Chondrocyte (in vitro differentiated cells): Measurements from ENCODE around the gene LY6G5B. TPM values are rescaled to one million over a fixed set of nuclear protein-coding genes. Genes with fewer than 3 reads are reported as not detected.

Experiments used
- DNase-seq: peaks from one replicate; pipeline ENCODE4 v3.0.0; 2021; ENCODE audit warnings: mixed read lengths, low spot score
- H3K27ac Mint-ChIP-seq: one replicate; pipeline ENCODE4 v1.8.0; 2021; ENCODE audit warnings: mild to moderate bottlenecking, moderate library complexity, mixed read lengths; ENCODE audit not compliant: unreplicated experiment
- H3K27me3 Mint-ChIP-seq: 2 replicates; pipeline ENCODE4 v1.8.0; 2021; ENCODE audit warnings: low read depth, mixed read lengths
- H3K36me3 Mint-ChIP-seq: 2 replicates; pipeline ENCODE4 v1.8.0; 2021; ENCODE audit warnings: low read depth, mixed read lengths
- H3K4me1 Mint-ChIP-seq: 2 replicates; pipeline ENCODE4 v1.8.0; 2021; ENCODE audit warnings: low read depth, mild to moderate bottlenecking, mixed read lengths
- H3K4me3 Mint-ChIP-seq: one replicate; pipeline ENCODE4 v1.8.0; 2021; ENCODE audit warnings: mild to moderate bottlenecking, moderate library complexity, mixed read lengths; ENCODE audit not compliant: unreplicated experiment
- H3K9me3 Mint-ChIP-seq: 2 replicates; pipeline ENCODE4 v1.8.0; 2021; ENCODE audit warnings: low read depth, mixed read lengths
- total RNA-seq: library from RNA; stranded (reverse); gene quantifications from 3 replicates; pipeline ENCODE4 v1.2.1, GENCODE V29; 2021
- TF ChIP-seq, protein P1 (sequence below): fragments of 200-600 bp; sonication (generic); IDR thresholded peaks from 2 replicates; pipeline ENCODE4 v1.5.0; 2021; ENCODE audit warnings: antibody characterized with exemption, mild to moderate bottlenecking, moderate library complexity

LY6G5B gene
- total RNA-seq, 1 donor from 2014 or later, result 10.2 TPM

DNA sequence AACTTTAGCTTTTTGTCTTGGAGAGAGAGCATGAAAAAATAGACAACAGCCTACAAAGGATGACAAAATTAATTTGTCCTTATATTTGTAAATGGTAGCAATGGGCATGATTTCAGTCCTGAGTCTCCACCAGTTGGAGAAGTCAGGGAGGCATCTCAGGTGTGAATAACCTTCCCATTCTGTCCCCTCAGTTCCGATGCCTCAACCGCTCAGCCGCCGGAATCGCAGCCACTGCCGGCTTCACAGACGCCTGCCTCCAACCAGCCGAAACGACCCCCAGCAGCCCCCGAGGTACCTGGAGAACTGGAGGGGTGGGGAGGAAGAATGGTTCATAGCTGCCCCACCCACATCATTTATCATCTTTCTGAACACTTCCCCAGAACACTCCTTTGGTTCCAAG, 45.7 kb upstream of the LY6G5B start:
- peaks cover 39% of the 10 kb centered on the region for H3K36me3 Mint-ChIP-seq
- no peak overlapping the region for H3K27ac Mint-ChIP-seq
- DNase-seq, result no peak
- no peaks in the 10 kb centered on the region for H3K9me3 Mint-ChIP-seq
- TF ChIP-seq, protein P1, sequence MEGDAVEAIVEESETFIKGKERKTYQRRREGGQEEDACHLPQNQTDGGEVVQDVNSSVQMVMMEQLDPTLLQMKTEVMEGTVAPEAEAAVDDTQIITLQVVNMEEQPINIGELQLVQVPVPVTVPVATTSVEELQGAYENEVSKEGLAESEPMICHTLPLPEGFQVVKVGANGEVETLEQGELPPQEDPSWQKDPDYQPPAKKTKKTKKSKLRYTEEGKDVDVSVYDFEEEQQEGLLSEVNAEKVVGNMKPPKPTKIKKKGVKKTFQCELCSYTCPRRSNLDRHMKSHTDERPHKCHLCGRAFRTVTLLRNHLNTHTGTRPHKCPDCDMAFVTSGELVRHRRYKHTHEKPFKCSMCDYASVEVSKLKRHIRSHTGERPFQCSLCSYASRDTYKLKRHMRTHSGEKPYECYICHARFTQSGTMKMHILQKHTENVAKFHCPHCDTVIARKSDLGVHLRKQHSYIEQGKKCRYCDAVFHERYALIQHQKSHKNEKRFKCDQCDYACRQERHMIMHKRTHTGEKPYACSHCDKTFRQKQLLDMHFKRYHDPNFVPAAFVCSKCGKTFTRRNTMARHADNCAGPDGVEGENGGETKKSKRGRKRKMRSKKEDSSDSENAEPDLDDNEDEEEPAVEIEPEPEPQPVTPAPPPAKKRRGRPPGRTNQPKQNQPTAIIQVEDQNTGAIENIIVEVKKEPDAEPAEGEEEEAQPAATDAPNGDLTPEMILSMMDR, result no peak
- no peak overlapping the region for H3K4me3 Mint-ChIP-seq
- no peaks in the 10 kb centered on the region for H3K27me3 Mint-ChIP-seq
- H3K4me1 Mint-ChIP-seq, result peaks cover 26% of the 10 kb centered on the region

DNA sequence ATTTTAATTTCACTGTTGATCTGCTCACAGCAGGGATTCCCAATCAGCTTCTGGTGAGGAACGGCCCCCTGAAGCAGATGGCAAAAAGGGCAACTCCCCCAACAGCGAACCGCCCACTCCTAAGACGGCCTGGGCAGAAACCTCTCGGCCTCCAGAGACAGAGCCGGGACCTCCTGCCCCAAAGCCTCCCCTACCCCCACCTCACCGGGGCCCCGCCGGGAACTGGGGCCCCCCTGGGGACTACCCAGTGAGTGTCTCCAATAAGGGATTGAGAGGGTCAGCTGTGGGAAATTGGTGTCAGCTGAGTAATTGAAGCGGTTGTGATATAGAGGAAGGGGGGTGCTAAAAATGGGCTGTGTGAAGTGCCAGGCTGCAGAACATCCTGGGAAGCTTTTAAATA, 42.8 kb upstream of the LY6G5B start:
- TF ChIP-seq, protein P1, result no peak
- H3K9me3 Mint-ChIP-seq, result no peaks in the 10 kb centered on the region
- DNase-seq, result no peak
- peaks cover 58% of the 10 kb centered on the region for H3K36me3 Mint-ChIP-seq
- no peak overlapping the region for H3K4me3 Mint-ChIP-seq
- H3K27ac Mint-ChIP-seq, result no peak overlapping the region
- H3K27me3 Mint-ChIP-seq, result no peaks in the 10 kb centered on the region
- H3K4me1 Mint-ChIP-seq, result peaks cover 15% of the 10 kb centered on the region

DNA sequence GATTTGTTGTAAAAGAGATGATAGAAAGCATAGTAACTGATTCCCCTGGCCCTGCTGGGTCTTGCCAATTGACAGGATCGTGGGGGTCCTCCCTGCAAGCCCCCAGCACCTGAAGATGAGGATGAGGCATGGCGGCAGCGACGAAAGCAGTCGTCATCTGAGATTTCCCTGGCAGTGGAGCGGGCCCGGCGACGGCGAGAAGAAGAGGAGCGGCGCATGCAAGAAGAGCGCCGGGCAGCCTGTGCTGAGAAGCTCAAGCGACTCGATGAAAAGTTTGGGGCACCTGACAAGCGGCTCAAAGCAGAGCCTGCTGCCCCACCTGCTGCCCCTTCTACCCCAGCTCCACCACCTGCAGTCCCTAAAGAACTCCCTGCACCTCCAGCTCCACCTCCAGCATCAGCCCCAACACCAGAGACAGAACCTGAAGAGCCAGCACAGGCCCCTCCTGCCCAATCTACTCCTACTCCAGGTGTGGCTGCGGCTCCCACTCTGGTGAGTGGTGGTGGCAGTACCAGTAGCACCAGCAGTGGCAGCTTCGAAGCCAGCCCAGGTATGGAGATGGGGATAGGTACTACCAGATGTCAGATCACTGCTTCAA, 42.0 kb upstream of the LY6G5B start:
- H3K9me3 Mint-ChIP-seq, result no peaks in the 10 kb centered on the region
- peaks cover 7% of the 10 kb centered on the region for H3K4me1 Mint-ChIP-seq
- no peak overlapping the region for H3K4me3 Mint-ChIP-seq
- TF ChIP-seq, protein P1, result no peak
- H3K27me3 Mint-ChIP-seq, result no peaks in the 10 kb centered on the region
- H3K27ac Mint-ChIP-seq, result peak overlapping the region; percentile 49
- no peak for DNase-seq
- H3K36me3 Mint-ChIP-seq, result peaks cover 58% of the 10 kb centered on the region

DNA sequence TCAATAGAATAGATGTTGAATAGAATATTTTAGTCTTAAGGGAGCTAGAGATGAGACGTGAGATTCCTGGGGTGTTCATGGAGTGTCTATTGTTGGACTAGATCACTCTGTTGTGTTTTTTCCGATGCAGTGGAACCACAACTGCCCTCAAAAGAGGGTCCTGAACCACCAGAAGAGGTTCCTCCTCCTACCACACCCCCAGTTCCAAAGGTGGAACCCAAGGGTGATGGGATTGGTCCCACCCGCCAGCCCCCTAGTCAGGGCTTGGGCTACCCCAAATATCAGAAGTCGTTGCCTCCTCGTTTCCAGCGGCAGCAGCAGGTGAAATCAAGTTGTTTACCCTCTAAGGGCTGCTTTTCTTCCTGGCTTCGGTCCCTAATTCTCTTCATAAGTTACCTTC, 40.8 kb upstream of the LY6G5B start:
- H3K4me3 Mint-ChIP-seq, result no peak overlapping the region
- peaks cover 57% of the 10 kb centered on the region for H3K36me3 Mint-ChIP-seq
- no peak for DNase-seq
- no peaks in the 10 kb centered on the region for H3K4me1 Mint-ChIP-seq
- H3K27ac Mint-ChIP-seq, result peak overlapping the region; percentile 83
- TF ChIP-seq, protein P1, result no peak
- H3K9me3 Mint-ChIP-seq, result no peaks in the 10 kb centered on the region
- H3K27me3 Mint-ChIP-seq, result no peaks in the 10 kb centered on the region

DNA sequence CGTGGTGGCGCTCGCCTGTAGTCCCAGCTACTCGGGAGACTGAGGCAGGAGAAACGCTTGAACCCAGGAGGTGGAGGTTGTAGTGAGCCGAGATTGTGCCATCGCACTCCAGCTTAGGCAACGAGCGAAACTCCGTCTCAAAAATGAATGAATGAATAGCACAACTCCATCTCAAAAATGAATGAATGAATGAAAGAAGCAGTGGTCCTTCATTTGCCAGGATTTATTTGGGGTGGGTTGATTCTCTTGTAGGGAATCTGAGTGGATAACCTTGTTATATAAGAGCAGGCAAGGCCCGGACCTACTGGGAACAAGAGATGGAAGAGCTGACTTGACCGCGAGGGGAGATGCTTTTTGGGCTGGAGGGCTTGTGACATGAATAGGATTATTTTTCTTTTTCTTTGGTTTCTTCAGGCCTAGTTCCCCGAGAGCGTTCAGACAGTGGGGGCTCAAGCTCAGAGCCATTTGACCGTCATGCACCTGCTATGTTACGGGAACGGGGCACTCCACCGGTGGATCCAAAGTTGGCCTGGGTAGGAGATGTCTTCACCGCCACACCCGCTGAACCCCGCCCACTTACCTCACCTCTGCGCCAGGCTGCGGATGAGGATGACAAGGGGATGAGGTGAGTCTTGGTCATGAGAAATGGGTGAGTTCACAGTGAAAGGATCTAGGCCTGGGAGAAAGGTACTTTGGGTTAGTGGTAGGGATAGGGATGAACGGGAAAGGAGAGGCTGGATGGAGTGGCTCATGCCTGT, 39.4 kb upstream of the LY6G5B start:
- Mint-ChIP-seq H3K9me3 (no peaks in the 10 kb centered on the region), H3K27ac (no peak overlapping the region), H3K36me3 (peaks cover 54% of the 10 kb centered on the region), H3K4me3 (no peak overlapping the region), H3K27me3 (no peaks in the 10 kb centered on the region), H3K4me1 (no peaks in the 10 kb centered on the region)
- TF ChIP-seq, protein P1, result no peak
- DNase-seq, result no peak
